HG03175 (cell line): ENCODE data around the gene NIFK.
"Not testable (repeated sequence)": the region's sequence is repeated elsewhere in the genome, so short reads cannot be mapped to it uniquely, and the experiment has no call there.

ENCODE experiments used
- ATAC-seq: cut with Tn5 transposase; IDR thresholded peaks from one replicate; pipeline ENCODE4 v1.9.1; 2021; ENCODE audit warnings: mild to moderate bottlenecking, moderate library complexity; ENCODE audit not compliant: unreplicated experiment

The NIFK gene

DNA sequence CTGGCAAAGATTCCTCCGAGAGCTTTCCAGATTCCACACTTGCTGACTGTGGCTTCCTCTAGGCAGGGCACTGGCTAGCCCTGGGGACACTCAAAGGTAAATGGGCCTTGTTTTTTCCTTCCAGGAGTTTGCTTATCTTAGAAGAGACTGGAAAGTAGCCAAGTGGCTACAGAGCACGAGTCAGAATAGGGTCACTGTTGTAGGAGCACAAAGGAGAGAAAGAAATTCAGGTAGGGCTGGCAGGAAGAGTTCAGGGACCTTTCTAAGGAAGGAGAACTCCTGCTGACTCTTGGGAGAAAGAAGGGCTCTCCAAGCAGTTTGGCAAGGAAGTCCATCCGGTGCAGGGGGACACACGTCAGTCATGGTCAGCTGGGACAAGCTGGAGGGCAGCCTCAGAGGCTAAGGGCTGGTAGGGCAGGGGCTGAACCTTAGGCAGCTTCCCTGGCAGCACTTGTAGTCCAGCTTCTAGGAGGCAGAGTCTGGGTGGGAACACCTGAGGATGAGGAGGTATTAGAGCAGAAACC is 39.5 kb downstream of the NIFK start:
- ATAC-seq, result no peak

DNA sequence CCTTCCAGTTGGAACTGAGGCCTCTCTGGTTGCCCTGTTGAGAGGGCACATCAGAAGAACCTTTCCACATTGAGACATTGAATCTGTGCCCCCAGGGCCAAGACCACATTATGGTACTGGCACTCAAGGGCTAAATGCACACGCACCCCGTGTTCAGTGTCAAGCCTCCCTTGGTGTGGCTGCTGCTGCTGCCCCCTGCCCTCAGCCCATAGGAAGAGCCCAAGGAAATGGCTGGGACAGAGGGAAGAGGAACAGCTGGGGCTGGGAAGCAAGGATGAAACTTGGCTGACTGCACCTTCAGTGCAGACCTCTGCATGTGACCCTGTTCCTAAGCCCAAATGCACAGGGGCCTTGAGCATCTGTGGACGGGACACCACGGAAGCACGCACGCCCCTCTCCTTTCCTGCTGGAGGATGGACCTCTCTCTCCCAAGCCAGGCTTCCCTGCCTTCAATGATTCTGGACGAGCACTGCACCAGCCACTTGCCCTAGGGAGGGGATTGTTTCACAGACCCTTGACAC is 40.2 kb downstream of the NIFK start:
- no peak for ATAC-seq

DNA sequence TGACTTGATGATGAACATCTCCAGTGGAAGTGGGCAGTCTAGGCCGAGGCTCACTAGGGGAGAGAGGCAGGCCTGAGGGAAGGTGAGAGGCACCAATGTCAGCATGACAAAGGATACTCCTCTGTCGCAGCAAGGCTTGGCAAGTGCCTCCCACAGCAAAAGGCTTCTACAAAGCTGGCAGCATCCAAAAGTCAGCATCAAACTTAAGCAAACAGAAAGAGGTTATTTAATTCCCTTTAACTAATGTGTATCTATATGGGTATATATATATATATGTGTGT is 41.6 kb downstream of the NIFK start:
- no peak for ATAC-seq

DNA sequence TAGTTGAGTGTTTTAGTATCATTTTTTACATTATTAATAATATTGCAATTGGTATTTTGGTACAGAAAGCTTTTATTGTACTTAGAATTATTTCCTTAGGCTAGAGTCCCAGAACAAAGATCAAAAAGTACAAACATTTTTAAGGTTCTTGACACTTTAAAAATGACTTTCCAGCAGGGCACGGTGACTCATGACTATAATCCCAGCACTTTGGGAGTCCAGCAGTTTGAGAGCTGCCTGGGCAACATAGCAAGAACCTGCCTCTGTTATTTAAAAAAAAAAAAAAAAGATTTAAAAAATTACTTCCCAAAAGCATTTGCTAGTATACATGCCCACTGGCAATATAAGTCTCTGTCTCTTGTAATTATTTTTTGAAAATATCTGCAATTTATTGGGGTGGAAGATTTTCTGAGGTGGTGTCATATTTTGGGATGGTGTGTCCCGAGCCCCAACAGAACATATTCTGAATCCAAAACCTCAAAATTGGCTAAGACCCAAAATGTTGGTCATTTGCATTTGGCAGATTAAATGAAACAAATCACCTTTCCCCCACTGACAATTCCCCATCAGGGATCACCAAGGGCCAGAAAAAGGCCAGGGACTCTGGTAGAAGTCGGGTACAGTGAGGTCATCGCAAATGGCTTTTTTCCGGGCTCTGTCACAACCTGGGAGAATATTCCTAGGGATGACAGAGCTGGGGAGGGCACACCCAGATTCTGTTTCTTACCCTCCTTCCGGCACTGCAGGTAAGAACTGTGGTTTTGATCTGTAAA is 42.1 kb downstream of the NIFK start:
- no peak for ATAC-seq

DNA sequence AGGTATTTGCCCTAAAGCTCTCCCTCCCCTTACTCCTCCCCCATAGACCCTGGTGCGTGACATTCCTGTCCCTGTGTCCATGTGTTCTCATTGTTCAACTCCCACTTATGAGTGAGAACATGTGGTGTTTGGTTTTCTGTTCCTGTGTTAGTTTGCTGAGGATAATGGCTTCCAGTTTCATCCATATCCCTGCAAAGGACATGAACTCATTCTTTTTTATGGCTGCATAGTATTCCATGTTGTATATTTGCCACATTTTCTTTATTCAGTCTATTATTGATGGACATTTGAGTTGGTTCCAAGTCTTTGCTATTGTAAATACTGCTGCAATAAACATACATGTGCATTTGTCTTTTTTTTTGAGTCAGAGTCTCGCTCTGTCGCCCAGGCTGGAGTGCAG is 46.1 kb downstream of the NIFK start:
- not testable (repeated sequence) for ATAC-seq

DNA sequence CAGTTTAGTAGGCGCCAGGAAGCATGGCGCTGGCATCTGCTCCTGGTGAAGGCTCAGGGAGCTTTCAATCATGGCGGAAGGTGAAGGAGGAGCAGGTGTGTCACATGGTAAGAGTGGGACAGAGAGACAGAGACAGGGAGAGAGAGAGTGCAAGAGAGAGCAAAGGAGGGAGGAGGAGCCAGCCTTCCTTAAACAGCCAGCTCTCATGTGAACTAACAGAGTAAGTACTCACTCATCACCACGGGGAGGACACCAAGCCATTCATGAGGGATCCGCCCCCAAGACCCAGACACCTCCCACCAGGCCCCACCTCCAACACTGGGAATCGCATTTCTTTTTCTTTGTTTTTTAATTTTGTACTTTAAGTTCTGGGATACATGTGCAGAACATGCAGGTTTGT is 46.6 kb downstream of the NIFK start:
- ATAC-seq, result no peak

DNA sequence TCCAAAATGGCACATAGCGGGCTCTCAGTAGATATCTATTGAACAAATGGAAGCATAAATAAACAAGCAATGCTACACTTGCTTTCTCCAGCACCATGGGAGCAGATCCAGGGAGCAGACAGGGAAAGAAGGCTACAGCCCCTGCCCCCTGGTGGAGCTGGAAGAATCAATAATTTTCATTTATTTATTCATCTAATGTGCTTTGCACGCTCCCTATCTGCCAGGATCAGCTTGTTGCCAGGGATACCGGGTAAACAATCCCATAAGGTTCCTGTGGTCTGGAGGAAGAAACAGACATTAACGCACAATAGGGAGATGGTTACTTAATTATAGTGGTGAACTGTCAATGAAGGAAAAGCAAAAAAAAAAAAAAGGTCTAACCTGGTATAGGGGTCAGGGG is 47.3 kb downstream of the NIFK start:
- no peak for ATAC-seq

DNA sequence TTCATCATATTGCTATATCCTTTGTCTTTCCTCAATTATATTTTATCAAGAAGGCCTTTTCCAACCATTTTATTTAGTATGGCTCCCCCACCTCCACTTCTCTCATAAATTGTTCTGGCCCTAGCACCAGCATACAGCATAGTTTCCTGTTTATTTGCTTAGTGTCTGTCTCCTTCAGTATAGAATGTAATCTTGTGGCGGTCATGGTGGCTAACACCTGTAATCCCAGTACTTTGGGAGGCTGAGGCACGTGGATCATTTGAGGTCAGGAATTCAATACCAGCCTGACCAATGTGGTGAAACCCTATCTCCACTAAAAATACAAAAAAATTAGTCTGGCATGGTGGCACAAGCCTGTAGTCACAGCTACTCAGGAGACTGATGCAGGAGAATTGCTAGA is 47.9 kb downstream of the NIFK start:
- ATAC-seq, result no peak

DNA sequence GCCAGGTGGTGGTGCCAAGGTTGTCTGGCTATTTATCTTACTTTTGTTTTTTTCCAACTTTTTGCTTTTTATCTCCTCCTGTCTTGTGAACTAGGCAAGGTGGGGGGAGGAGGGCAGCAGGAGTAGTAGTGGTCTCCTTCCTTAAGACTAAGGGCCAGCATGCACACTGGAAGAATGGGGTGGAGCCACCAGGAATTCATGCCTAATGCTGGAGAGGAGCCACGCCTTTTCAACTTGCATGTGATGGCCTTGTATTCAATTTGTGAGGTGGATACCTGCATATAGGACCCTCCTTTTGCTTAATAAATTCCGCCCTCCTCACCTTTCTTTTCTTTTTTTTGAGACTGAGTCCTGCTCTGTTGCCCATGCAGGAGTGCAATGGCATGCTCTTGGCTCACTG is 49.8 kb downstream of the NIFK start:
- ATAC-seq, result no peak

DNA sequence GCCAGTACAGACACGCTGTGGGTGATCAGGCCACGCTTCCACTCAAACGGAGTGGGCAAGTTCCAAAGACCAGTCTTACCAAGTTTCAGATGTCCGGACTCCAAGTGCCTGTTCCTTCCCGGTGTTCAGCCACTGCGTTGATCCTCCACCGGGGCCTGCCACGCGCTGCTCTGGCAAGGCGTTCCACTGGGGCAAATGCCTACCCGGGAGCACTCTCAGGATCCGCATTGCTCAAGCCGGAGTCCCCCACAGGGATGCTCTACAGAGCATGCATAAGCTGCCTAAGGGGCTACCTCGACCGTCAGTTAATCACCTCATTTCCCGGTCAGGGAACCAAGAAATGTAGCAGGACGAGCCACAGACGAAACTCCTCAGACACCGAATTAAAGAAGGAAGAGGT is 50.5 kb downstream of the NIFK start:
- no peak for ATAC-seq

DNA sequence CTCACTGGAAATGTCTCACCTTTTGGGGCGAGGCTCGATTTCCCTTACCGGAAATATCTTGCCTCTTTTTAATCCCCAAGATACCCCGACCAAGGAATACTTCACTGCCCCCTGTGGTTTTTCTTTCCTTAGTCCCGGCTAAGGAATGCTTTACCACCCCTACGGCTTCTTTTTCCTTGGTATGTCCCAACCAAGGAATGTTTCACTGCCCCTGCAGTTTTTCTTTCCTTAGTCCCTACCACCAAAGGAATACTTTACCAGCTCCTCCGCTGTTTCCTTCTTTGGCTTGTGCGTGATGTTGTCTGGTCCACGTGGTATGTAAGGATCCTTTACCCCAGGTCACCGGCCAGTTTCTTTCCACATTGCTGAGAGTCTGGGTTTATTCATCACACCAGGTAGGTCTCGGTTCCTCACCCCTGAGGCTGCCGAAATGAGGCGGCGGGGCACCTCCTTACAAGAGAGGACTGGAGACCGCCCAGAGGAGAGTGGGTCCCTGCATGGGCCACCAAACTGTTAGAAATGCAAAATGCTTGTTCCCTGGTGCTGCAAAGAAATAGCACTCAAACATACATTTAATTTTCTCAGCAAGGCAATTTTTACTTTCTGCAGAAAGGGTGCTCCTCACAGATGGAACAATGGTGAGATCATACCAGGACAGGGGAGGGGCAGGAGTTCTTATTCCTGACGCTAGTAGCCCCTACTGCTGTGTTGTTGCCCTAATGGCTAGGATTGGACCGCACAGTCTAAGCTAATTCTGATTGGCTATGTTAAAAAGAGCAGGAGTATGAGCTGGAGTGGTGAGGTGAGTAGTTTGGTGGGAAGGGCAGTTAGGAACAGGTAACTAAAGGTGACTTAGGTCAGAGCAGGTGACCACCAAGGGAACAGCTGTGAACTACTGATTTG is 54.0 kb downstream of the NIFK start:
- ATAC-seq, result no peak

DNA sequence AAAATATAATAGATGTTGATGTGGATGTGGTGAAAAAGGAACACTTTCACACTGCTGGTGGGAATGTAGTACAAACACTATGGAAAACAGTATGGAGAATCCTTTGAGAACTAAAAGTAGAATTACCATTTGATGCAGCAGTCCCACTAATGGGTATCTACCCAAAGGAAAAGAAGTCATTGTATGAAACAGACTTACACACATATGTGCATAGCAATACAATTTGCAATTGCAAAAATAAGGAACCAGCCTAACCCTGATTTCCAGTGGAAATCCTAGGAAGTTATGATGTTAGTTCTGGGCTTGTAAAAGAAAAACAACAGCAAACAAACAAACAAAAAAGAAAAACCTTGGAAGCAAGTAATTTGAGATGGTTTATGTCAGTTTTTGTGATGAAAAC is 58.8 kb downstream of the NIFK start:
- ATAC-seq, result no peak
